ENCODE measurements around the gene TYK2.

TYK2 gene

GRCh38 chr19:10398819-10399218, 18.4 kb upstream of the TYK2 start:
- no peak overlapping the region for H2BK15ac ChIP-seq (replicated peaks; ENCODE audit: low read depth)
- no peak overlapping the region for H4K8ac ChIP-seq (ENCODE audit: low read depth, low read length)
- no peak overlapping the region for H3K56ac ChIP-seq (ENCODE audit: low read length)
- WGBS (ENCODE audit: extremely low coverage, insufficient coverage, low lambda C conversion rate) = no CpG with 5 or more reads among the region's 9 CpGs
- no peak overlapping the region for H3K9ac ChIP-seq (ENCODE audit: low read length)
- DNase-seq = no peak
- H3K23ac ChIP-seq (ENCODE audit: low read length) = no peak overlapping the region
- peaks cover 9% of the 10 kb centered on the region for H3K36me3 ChIP-seq (ENCODE audit: control insufficient read depth, insufficient read depth, low read length)
- H2AK5ac ChIP-seq (ENCODE audit: low read length) = no peak overlapping the region
- H3K18ac ChIP-seq (ENCODE audit: low read length) = no peak overlapping the region
- H3K27me3 ChIP-seq (ENCODE audit: insufficient read depth, low read length, poor library complexity) = no peaks in the 10 kb centered on the region
- H3K79me1 ChIP-seq (ENCODE audit: low read length) = peaks cover 29% of the 10 kb centered on the region
- H2BK5ac ChIP-seq (ENCODE audit: low read length) = no peak overlapping the region
- no peaks in the 10 kb centered on the region for H3K4me1 ChIP-seq (ENCODE audit: control insufficient read depth, low read depth, low read length)
- no peak overlapping the region for H3K4ac ChIP-seq (ENCODE audit: low read depth, low read length)
- H3K27ac ChIP-seq (ENCODE audit: low read depth, low read length) = no peak overlapping the region
- H4K5ac ChIP-seq (ENCODE audit: low read length) = no peak overlapping the region
- no peak overlapping the region for H3K4me3 ChIP-seq (ENCODE audit: low read length)
- H3K79me2 ChIP-seq (ENCODE audit: control insufficient read depth, insufficient read depth, low read length) = peaks cover 45% of the 10 kb centered on the region
- H3K4me2 ChIP-seq (ENCODE audit: low read length) = no peak overlapping the region
- H2BK120ac ChIP-seq (ENCODE audit: low read depth, low read length) = no peak overlapping the region

- H4K8ac ChIP-seq (ENCODE audit: low read depth, low read length) = no peak overlapping the region
- no peak overlapping the region for H4K5ac ChIP-seq (ENCODE audit: low read length)
- H3K79me2 ChIP-seq (ENCODE audit: control insufficient read depth, insufficient read depth, low read length) = peaks cover 24% of the 10 kb centered on the region
- no peak for DNase-seq
- no peak overlapping the region for H3K4me2 ChIP-seq (ENCODE audit: low read length)
- no CpG with 5 or more reads among the region's 24 CpGs for WGBS (ENCODE audit: extremely low coverage, insufficient coverage, low lambda C conversion rate)
- no peak overlapping the region for H3K23ac ChIP-seq (ENCODE audit: low read length)
- no peak overlapping the region for H2BK120ac ChIP-seq (ENCODE audit: low read depth, low read length)
- H3K36me3 ChIP-seq (ENCODE audit: control insufficient read depth, insufficient read depth, low read length) = peaks cover 11% of the 10 kb centered on the region
- no peak overlapping the region for H3K56ac ChIP-seq (ENCODE audit: low read length)
- H2BK15ac ChIP-seq (replicated peaks; ENCODE audit: low read depth) = no peak overlapping the region
- H3K27ac ChIP-seq (ENCODE audit: low read depth, low read length) = no peak overlapping the region
- H2BK5ac ChIP-seq (ENCODE audit: low read length) = no peak overlapping the region
- H3K27me3 ChIP-seq (ENCODE audit: insufficient read depth, low read length, poor library complexity) = no peaks in the 10 kb centered on the region
- H3K4me3 ChIP-seq (ENCODE audit: low read length) = no peak overlapping the region
- no peak overlapping the region for H3K9ac ChIP-seq (ENCODE audit: low read length)
- no peaks in the 10 kb centered on the region for H3K4me1 ChIP-seq (ENCODE audit: control insufficient read depth, low read depth, low read length)
- H3K4ac ChIP-seq (ENCODE audit: low read depth, low read length) = no peak overlapping the region
- no peak overlapping the region for H3K18ac ChIP-seq (ENCODE audit: low read length)
- no peak overlapping the region for H2AK5ac ChIP-seq (ENCODE audit: low read length)
- peaks cover 20% of the 10 kb centered on the region for H3K79me1 ChIP-seq (ENCODE audit: low read length)
These were observed 15.5 kb upstream of the TYK2 start for GRCh38 chr19:10395917-10396316.

- H3K27ac ChIP-seq (ENCODE audit: low read depth, low read length) = no peak overlapping the region
- no peak overlapping the region for H3K18ac ChIP-seq (ENCODE audit: low read length)
- H2AK5ac ChIP-seq (ENCODE audit: low read length) = no peak overlapping the region
- H2BK15ac ChIP-seq (replicated peaks; ENCODE audit: low read depth) = no peak overlapping the region
- no peak overlapping the region for H4K8ac ChIP-seq (ENCODE audit: low read depth, low read length)
- H3K4me1 ChIP-seq (ENCODE audit: control insufficient read depth, low read depth, low read length) = no peaks in the 10 kb centered on the region
- DNase-seq = no peak
- no peak overlapping the region for H2BK120ac ChIP-seq (ENCODE audit: low read depth, low read length)
- no peak overlapping the region for H3K4me3 ChIP-seq (ENCODE audit: low read length)
- H3K4me2 ChIP-seq (ENCODE audit: low read length) = no peak overlapping the region
- H3K9ac ChIP-seq (ENCODE audit: low read length) = no peak overlapping the region
- H3K27me3 ChIP-seq (ENCODE audit: insufficient read depth, low read length, poor library complexity) = no peaks in the 10 kb centered on the region
- peaks cover 19% of the 10 kb centered on the region for H3K79me2 ChIP-seq (ENCODE audit: control insufficient read depth, insufficient read depth, low read length)
- no peak overlapping the region for H3K56ac ChIP-seq (ENCODE audit: low read length)
- H3K79me1 ChIP-seq (ENCODE audit: low read length) = peaks cover 17% of the 10 kb centered on the region
- no peak overlapping the region for H2BK5ac ChIP-seq (ENCODE audit: low read length)
- peaks cover 11% of the 10 kb centered on the region for H3K36me3 ChIP-seq (ENCODE audit: control insufficient read depth, insufficient read depth, low read length)
- no CpG with 5 or more reads among the region's 26 CpGs for WGBS (ENCODE audit: extremely low coverage, insufficient coverage, low lambda C conversion rate)
- H4K5ac ChIP-seq (ENCODE audit: low read length) = no peak overlapping the region
- no peak overlapping the region for H3K4ac ChIP-seq (ENCODE audit: low read depth, low read length)
- H3K23ac ChIP-seq (ENCODE audit: low read length) = no peak overlapping the region
These were observed 15.1 kb upstream of the TYK2 start for GRCh38 chr19:10395436-10395835.

- Histone ChIP-seq H4K8ac (ENCODE audit: low read depth, low read length) (no peak overlapping the region), H3K4me1 (ENCODE audit: control insufficient read depth, low read depth, low read length) (no peaks in the 10 kb centered on the region), H3K23ac (ENCODE audit: low read length) (no peak overlapping the region), H3K79me1 (ENCODE audit: low read length) (peaks cover 16% of the 10 kb centered on the region), H3K18ac (ENCODE audit: low read length) (no peak overlapping the region), H2BK15ac (replicated peaks; ENCODE audit: low read depth) (no peak overlapping the region), H4K5ac (ENCODE audit: low read length) (no peak overlapping the region), H3K4me2 (ENCODE audit: low read length) (no peak overlapping the region), H3K36me3 (ENCODE audit: control insufficient read depth, insufficient read depth, low read length) (peaks cover 11% of the 10 kb centered on the region), H3K56ac (ENCODE audit: low read length) (no peak overlapping the region), H2AK5ac (ENCODE audit: low read length) (no peak overlapping the region), H2BK5ac (ENCODE audit: low read length) (no peak overlapping the region), H3K27ac (ENCODE audit: low read depth, low read length) (no peak overlapping the region), H3K4ac (ENCODE audit: low read depth, low read length) (no peak overlapping the region), H3K4me3 (ENCODE audit: low read length) (no peak overlapping the region), H3K9ac (ENCODE audit: low read length) (no peak overlapping the region), H3K27me3 (ENCODE audit: insufficient read depth, low read length, poor library complexity) (no peaks in the 10 kb centered on the region), H2BK120ac (ENCODE audit: low read depth, low read length) (no peak overlapping the region), H3K79me2 (ENCODE audit: control insufficient read depth, insufficient read depth, low read length) (peaks cover 14% of the 10 kb centered on the region)
- no CpG with 5 or more reads among the region's 12 CpGs for WGBS (ENCODE audit: extremely low coverage, insufficient coverage, low lambda C conversion rate)
- no peak for DNase-seq
These were observed 14.6 kb upstream of the TYK2 start for GRCh38 chr19:10395003-10395402.

- Histone ChIP-seq H3K18ac (ENCODE audit: low read length) (no peak overlapping the region), H2BK15ac (replicated peaks; ENCODE audit: low read depth) (no peak overlapping the region), H3K36me3 (ENCODE audit: control insufficient read depth, insufficient read depth, low read length) (peaks cover 10% of the 10 kb centered on the region)
These were observed 12.8 kb upstream of the TYK2 start for GRCh38 chr19:10393137-10393536.

GRCh38 chr19:10392120-10392519, 11.7 kb upstream of the TYK2 start:
- Histone ChIP-seq H4K5ac (ENCODE audit: low read length) (no peak overlapping the region), H3K4ac (ENCODE audit: low read depth, low read length) (no peak overlapping the region), H3K27ac (ENCODE audit: low read depth, low read length) (no peak overlapping the region), H2BK15ac (replicated peaks; ENCODE audit: low read depth) (no peak overlapping the region), H4K8ac (ENCODE audit: low read depth, low read length) (no peak overlapping the region), H2BK5ac (ENCODE audit: low read length) (no peak overlapping the region), H3K4me2 (ENCODE audit: low read length) (no peak overlapping the region), H3K27me3 (ENCODE audit: insufficient read depth, low read length, poor library complexity) (no peaks in the 10 kb centered on the region), H3K4me1 (ENCODE audit: control insufficient read depth, low read depth, low read length) (no peaks in the 10 kb centered on the region), H2BK120ac (ENCODE audit: low read depth, low read length) (no peak overlapping the region), H3K18ac (ENCODE audit: low read length) (no peak overlapping the region), H3K36me3 (ENCODE audit: control insufficient read depth, insufficient read depth, low read length) (peaks cover 10% of the 10 kb centered on the region), H3K56ac (ENCODE audit: low read length) (no peak overlapping the region), H3K79me2 (ENCODE audit: control insufficient read depth, insufficient read depth, low read length) (no peaks in the 10 kb centered on the region), H3K9ac (ENCODE audit: low read length) (no peak overlapping the region), H3K23ac (ENCODE audit: low read length) (no peak overlapping the region), H2AK5ac (ENCODE audit: low read length) (no peak overlapping the region), H3K79me1 (ENCODE audit: low read length) (peaks cover 1% of the 10 kb centered on the region), H3K4me3 (ENCODE audit: low read length) (no peak overlapping the region)
- no CpG with 5 or more reads among the region's 6 CpGs for WGBS (ENCODE audit: extremely low coverage, insufficient coverage, low lambda C conversion rate)
- no peak for DNase-seq

More at GRCh38 chr19:10393137-10393536, 12.8 kb upstream of the TYK2 start:
- Histone ChIP-seq H3K79me1 (ENCODE audit: low read length) (peaks cover 6% of the 10 kb centered on the region), H3K27me3 (ENCODE audit: insufficient read depth, low read length, poor library complexity) (no peaks in the 10 kb centered on the region), H3K4me2 (ENCODE audit: low read length) (no peak overlapping the region), H4K8ac (ENCODE audit: low read depth, low read length) (no peak overlapping the region), H2BK120ac (ENCODE audit: low read depth, low read length) (no peak overlapping the region), H3K4ac (ENCODE audit: low read depth, low read length) (no peak overlapping the region), H3K9ac (ENCODE audit: low read length) (no peak overlapping the region), H4K5ac (ENCODE audit: low read length) (no peak overlapping the region), H2AK5ac (ENCODE audit: low read length) (no peak overlapping the region), H3K4me3 (ENCODE audit: low read length) (no peak overlapping the region), H3K27ac (ENCODE audit: low read depth, low read length) (no peak overlapping the region), H3K23ac (ENCODE audit: low read length) (no peak overlapping the region), H2BK5ac (ENCODE audit: low read length) (no peak overlapping the region), H3K56ac (ENCODE audit: low read length) (no peak overlapping the region), H3K79me2 (ENCODE audit: control insufficient read depth, insufficient read depth, low read length) (peaks cover 4% of the 10 kb centered on the region), H3K4me1 (ENCODE audit: control insufficient read depth, low read depth, low read length) (no peaks in the 10 kb centered on the region)
- DNase-seq = no peak
- no CpG with 5 or more reads among the region's 24 CpGs for WGBS (ENCODE audit: extremely low coverage, insufficient coverage, low lambda C conversion rate)
